Glutamatergic neuron (in vitro differentiated cells): ENCODE measurements around the gene AMY2B. TPM values are rescaled to one million over a fixed set of nuclear protein-coding genes. Genes with fewer than 3 reads are reported as not detected.
"Not testable (repeated sequence)": the region's sequence is repeated elsewhere in the genome, so short reads cannot be mapped to it uniquely, and the experiment has no call there.

Source experiments
- DNase-seq: peaks from one replicate; pipeline ENCODE4 v3.0.0; 2022
- H3K27ac Mint-ChIP-seq: one replicate; pipeline ENCODE4 v1.8.0; 2020; ENCODE audit warnings: mild to moderate bottlenecking, mixed read lengths, inconsistent platforms; ENCODE audit not compliant: unreplicated experiment
- H3K27me3 Mint-ChIP-seq: one replicate; pipeline ENCODE4 v1.8.0; 2020; ENCODE audit warnings: mild to moderate bottlenecking, moderate library complexity, mixed read lengths, inconsistent platforms; ENCODE audit not compliant: unreplicated experiment
- H3K36me3 Mint-ChIP-seq: one replicate; pipeline ENCODE4 v1.8.0; 2020; ENCODE audit warnings: mild to moderate bottlenecking, mixed read lengths, inconsistent platforms; ENCODE audit not compliant: unreplicated experiment
- H3K4me1 Mint-ChIP-seq: one replicate; pipeline ENCODE4 v1.8.0; 2020; ENCODE audit warnings: mild to moderate bottlenecking, low read depth, mixed read lengths, inconsistent platforms; ENCODE audit not compliant: unreplicated experiment
- H3K4me3 Mint-ChIP-seq: one replicate; pipeline ENCODE4 v1.8.0; 2020; ENCODE audit warnings: mild to moderate bottlenecking, mixed read lengths, inconsistent platforms; ENCODE audit not compliant: unreplicated experiment
- H3K9me3 Mint-ChIP-seq: one replicate; pipeline ENCODE4 v1.8.0; 2020; ENCODE audit warnings: mild to moderate bottlenecking, moderate library complexity, mixed read lengths, inconsistent platforms; ENCODE audit not compliant: unreplicated experiment
- CTCF ChIP-seq: fragments of 200-600 bp; sonication (generic); IDR thresholded peaks from one replicate; pipeline ENCODE4 v1.5.0; 2021; ENCODE audit not compliant: partially characterized antibody, unreplicated experiment
- total RNA-seq: library from RNA; stranded (reverse); fragmentation: NEBNext Ultra II Directional; extraction: Animal tissue kit (Norgen Biotek cat#: 25700); gene quantifications from one replicate; pipeline ENCODE4 v1.2.1, GENCODE V29; 2021; ENCODE audit not compliant: unreplicated experiment

AMY2B gene
- total RNA-seq, 1 donor from 2014 or later: 9.9 TPM

GRCh38 chr1:103560427-103560826, 11.0 kb upstream of the AMY2B start:
- no peak overlapping the region for H3K4me3 Mint-ChIP-seq
- H3K9me3 Mint-ChIP-seq: no peaks in the 10 kb centered on the region
- TF ChIP-seq CTCF: no peak
- H3K27me3 Mint-ChIP-seq: no peaks in the 10 kb centered on the region
- no peaks in the 10 kb centered on the region for H3K4me1 Mint-ChIP-seq
- no peak overlapping the region for H3K27ac Mint-ChIP-seq
- no peaks in the 10 kb centered on the region for H3K36me3 Mint-ChIP-seq
- no peak for DNase-seq

GRCh38 chr1:103561124-103561523, 10.3 kb upstream of the AMY2B start:
- not testable (repeated sequence) for H3K36me3 Mint-ChIP-seq, H3K4me1 Mint-ChIP-seq, H3K9me3 Mint-ChIP-seq, H3K4me3 Mint-ChIP-seq, DNase-seq, H3K27me3 Mint-ChIP-seq, H3K27ac Mint-ChIP-seq

DNA sequence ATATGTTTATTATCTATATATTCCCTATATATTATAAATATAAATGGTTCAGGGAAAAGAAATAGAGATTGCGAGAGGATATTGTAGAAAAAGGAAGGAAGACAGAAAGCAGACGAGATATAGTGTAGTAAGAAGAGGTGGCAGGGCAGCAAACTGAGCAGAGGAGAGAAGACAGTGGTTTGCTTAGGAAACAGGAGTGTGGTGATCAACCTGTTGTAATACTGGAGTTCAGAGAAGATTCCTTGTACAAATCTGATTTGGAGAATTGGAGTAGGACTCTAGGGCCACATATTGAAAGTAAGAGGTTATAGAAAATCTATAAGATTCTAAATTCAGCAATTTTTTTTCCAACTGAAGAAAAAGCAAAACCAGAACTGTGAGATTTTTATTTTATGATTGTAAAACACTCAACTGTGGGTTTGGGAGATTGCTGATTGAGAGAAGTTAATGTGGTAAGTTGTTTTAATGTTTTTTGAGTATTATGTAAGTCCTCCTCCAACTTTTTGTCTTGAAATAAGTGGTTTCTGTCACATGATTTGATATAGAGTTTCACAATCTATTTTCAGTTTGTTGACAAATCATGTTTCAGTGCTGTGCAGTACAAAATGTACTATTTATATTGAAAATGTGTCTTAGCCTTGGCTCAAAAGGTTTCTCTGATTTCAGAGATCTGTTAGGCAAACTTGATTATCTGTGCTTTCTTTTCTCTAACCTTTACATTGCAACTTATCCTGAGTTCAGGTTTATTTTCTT, 9.6 kb upstream of the AMY2B start:
- H3K4me3 Mint-ChIP-seq: no peak overlapping the region
- no peaks in the 10 kb centered on the region for H3K27me3 Mint-ChIP-seq

GRCh38 chr1:103563056-103563455, 8.3 kb upstream of the AMY2B start:
- no peak for TF ChIP-seq CTCF
- no peaks in the 10 kb centered on the region for H3K36me3 Mint-ChIP-seq
- H3K27ac Mint-ChIP-seq: no peak overlapping the region
- no peak for DNase-seq
- H3K9me3 Mint-ChIP-seq: no peaks in the 10 kb centered on the region
- no peaks in the 10 kb centered on the region for H3K27me3 Mint-ChIP-seq
- no peak overlapping the region for H3K4me3 Mint-ChIP-seq
- no peaks in the 10 kb centered on the region for H3K4me1 Mint-ChIP-seq

More for the DNA sequence above, 9.6 kb upstream of the AMY2B start:
- Mint-ChIP-seq H3K9me3 (no peaks in the 10 kb centered on the region), H3K27ac (no peak overlapping the region), H3K36me3 (no peaks in the 10 kb centered on the region), H3K4me1 (no peaks in the 10 kb centered on the region)
- no peak for DNase-seq
- TF ChIP-seq CTCF: no peak

DNA sequence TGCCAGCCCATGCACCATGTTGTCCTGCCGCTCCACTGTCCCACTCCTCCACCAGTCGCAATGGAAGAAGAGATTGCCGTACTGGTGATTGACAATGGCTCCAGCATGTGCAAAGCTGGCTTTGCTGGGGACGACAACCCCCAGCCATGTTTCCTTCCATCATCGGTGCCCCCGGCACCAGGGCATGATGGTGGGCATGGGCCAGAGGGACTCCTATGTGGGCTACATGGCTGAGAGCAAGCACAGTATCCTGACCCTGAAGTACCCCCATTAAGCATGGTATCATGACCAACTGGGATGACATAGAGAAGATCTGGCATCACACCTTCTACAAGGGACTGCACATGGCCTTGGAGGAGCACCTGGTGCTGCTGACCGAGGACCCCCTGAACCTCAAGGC, 1.9 kb upstream of the AMY2B start:
- Mint-ChIP-seq H3K27ac (no peak overlapping the region), H3K9me3 (no peaks in the 10 kb centered on the region), H3K27me3 (no peaks in the 10 kb centered on the region), H3K36me3 (no peaks in the 10 kb centered on the region), H3K4me3 (no peak overlapping the region), H3K4me1 (no peaks in the 10 kb centered on the region)
- TF ChIP-seq CTCF: no peak
- DNase-seq: no peak
